ENCODE measurements around the gene MKX.

DNA sequence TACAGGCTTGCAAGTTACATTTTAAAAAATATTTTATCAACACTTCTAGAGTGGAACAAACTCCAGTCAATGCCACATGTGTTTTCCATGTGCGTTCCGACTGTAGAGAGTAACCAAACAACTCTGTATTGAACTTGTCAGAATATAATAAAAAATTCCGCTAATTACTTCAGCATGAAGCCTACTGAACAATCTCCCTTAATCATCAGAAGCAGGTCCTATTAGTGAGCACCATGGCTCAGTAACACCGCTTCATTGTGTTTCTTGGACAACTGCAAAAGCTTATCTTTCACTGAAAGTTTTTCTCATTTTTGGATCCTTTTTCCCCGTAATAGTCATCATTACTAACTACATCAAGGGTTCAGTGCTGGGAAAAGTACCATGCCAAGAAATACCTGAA lies 117.0 kb downstream of the MKX start:
- no peak for TF ChIP-seq POLR2A (IDR thresholded peaks at IDR 0.05)
- TF ChIP-seq, protein P1, sequence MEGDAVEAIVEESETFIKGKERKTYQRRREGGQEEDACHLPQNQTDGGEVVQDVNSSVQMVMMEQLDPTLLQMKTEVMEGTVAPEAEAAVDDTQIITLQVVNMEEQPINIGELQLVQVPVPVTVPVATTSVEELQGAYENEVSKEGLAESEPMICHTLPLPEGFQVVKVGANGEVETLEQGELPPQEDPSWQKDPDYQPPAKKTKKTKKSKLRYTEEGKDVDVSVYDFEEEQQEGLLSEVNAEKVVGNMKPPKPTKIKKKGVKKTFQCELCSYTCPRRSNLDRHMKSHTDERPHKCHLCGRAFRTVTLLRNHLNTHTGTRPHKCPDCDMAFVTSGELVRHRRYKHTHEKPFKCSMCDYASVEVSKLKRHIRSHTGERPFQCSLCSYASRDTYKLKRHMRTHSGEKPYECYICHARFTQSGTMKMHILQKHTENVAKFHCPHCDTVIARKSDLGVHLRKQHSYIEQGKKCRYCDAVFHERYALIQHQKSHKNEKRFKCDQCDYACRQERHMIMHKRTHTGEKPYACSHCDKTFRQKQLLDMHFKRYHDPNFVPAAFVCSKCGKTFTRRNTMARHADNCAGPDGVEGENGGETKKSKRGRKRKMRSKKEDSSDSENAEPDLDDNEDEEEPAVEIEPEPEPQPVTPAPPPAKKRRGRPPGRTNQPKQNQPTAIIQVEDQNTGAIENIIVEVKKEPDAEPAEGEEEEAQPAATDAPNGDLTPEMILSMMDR (IDR thresholded peaks at IDR 0.05): no peak
- TF ChIP-seq POLR2AphosphoS5 (IDR thresholded peaks at IDR 0.05): no peak

Measured in upper lobe of left lung (tissue), 4 donors.